Measurements from ENCODE around the gene PLAC1.

The PLAC1 gene

GRCh38 chrX:134525086-134525792 lies 133.0 kb downstream of the PLAC1 start:
- no peak overlapping the region for H3K27ac ChIP-seq (ENCODE audit: low read length)
- H3K36me3 ChIP-seq (replicated peaks; ENCODE audit: low read depth, low read length): no peaks in the 10 kb centered on the region
- no peaks in the 10 kb centered on the region for H3K79me2 ChIP-seq (ENCODE audit: low read length)
- no peak overlapping the region for H3K4me3 ChIP-seq (ENCODE audit: low read length)
- H3K9me3 ChIP-seq (ENCODE audit: insufficient read depth, low read length): no peaks in the 10 kb centered on the region
- H3K4me1 ChIP-seq (ENCODE audit: low read length): peaks cover 15% of the 10 kb centered on the region
- no peak overlapping the region for H3K4me2 ChIP-seq (ENCODE audit: low read length)
- H3K9ac ChIP-seq (ENCODE audit: low read length): no peak overlapping the region
- H3K27me3 ChIP-seq (ENCODE audit: low read depth, low read length): no peaks in the 10 kb centered on the region
- no peaks in the 10 kb centered on the region for H4K20me1 ChIP-seq (ENCODE audit: insufficient read depth, low read length)
- H2AFZ ChIP-seq (ENCODE audit: low read depth, low read length): no peak overlapping the region
- TF ChIP-seq EZH2phosphoT487 (IDR thresholded peaks at IDR 0.05; ENCODE audit: low read depth) (no peak), CTCF (IDR thresholded peaks at IDR 0.05; ENCODE audit: low read depth, low read length) (no peak)

GRCh38 chrX:134524181-134524580 lies 134.1 kb downstream of the PLAC1 start:
- H3K36me3 ChIP-seq (replicated peaks; ENCODE audit: low read depth, low read length): no peaks in the 10 kb centered on the region
- H3K79me2 ChIP-seq (ENCODE audit: low read length): no peaks in the 10 kb centered on the region
- peaks cover 10% of the 10 kb centered on the region for H3K4me1 ChIP-seq (ENCODE audit: low read length)
- no peaks in the 10 kb centered on the region for H3K9me3 ChIP-seq (ENCODE audit: insufficient read depth, low read length)
- H3K4me2 ChIP-seq (ENCODE audit: low read length): no peak overlapping the region
- H3K9ac ChIP-seq (ENCODE audit: low read length): no peak overlapping the region
- H2AFZ ChIP-seq (ENCODE audit: low read depth, low read length): no peak overlapping the region
- no peaks in the 10 kb centered on the region for H4K20me1 ChIP-seq (ENCODE audit: insufficient read depth, low read length)
- no peak for TF ChIP-seq CTCF (IDR thresholded peaks at IDR 0.05; ENCODE audit: low read depth, low read length)
- TF ChIP-seq EZH2phosphoT487 (IDR thresholded peaks at IDR 0.05; ENCODE audit: low read depth): no peak
- no peak overlapping the region for H3K4me3 ChIP-seq (ENCODE audit: low read length)
- no peak overlapping the region for H3K27ac ChIP-seq (ENCODE audit: low read length)
- no peaks in the 10 kb centered on the region for H3K27me3 ChIP-seq (ENCODE audit: low read depth, low read length)

GRCh38 chrX:134520860-134521390 lies 137.3 kb downstream of the PLAC1 start:
- H3K9me3 ChIP-seq (ENCODE audit: insufficient read depth, low read length): no peaks in the 10 kb centered on the region
- no peak overlapping the region for H3K4me2 ChIP-seq (ENCODE audit: low read length)
- no peak overlapping the region for H2AFZ ChIP-seq (ENCODE audit: low read depth, low read length)
- no peak overlapping the region for H3K4me3 ChIP-seq (ENCODE audit: low read length)
- TF ChIP-seq CTCF (IDR thresholded peaks at IDR 0.05; ENCODE audit: low read depth, low read length): peak; percentile 73
- TF ChIP-seq EZH2phosphoT487 (IDR thresholded peaks at IDR 0.05; ENCODE audit: low read depth): no peak
- H3K27ac ChIP-seq (ENCODE audit: low read length): no peak overlapping the region
- no peaks in the 10 kb centered on the region for H3K79me2 ChIP-seq (ENCODE audit: low read length)
- H3K36me3 ChIP-seq (replicated peaks; ENCODE audit: low read depth, low read length): no peaks in the 10 kb centered on the region
- no peaks in the 10 kb centered on the region for H4K20me1 ChIP-seq (ENCODE audit: insufficient read depth, low read length)
- H3K27me3 ChIP-seq (ENCODE audit: low read depth, low read length): no peaks in the 10 kb centered on the region
- H3K9ac ChIP-seq (ENCODE audit: low read length): no peak overlapping the region
- H3K4me1 ChIP-seq (ENCODE audit: low read length): no peaks in the 10 kb centered on the region

All from OCI-LY3 (cell line).